HepG2 (cell line): Measurements from ENCODE around the gene GRIK4. TPM values are rescaled to one million over a fixed set of nuclear protein-coding genes. Genes with fewer than 3 reads are reported as not detected.
A peak's percentile ranks its signal among the peaks of the same experiment; 100 is the strongest.

ENCODE experiments used
- ATF4 ChIP-seq, 2 experiments: fragments of 450-650 bp in 1 of 2; sonication (generic) in 1 of 2; formaldehyde crosslinking; IDR thresholded peaks; 2 replicates each; pipeline versions ENCODE4 v1.5.0 to v1.8.0; 2020 to 2022; ENCODE audit warnings: mild to moderate bottlenecking in 1 of 2, missing genetic modification reagents in 1 of 2
- CC2D1A ChIP-seq: sonication (generic); formaldehyde crosslinking; IDR thresholded peaks from 2 replicates; pipeline ENCODE4 v1.8.1; 2023; ENCODE audit warnings: mild to moderate bottlenecking, missing genetic modification reagents
- GLI4 ChIP-seq: sonication (generic); formaldehyde crosslinking; IDR thresholded peaks from 2 replicates; pipeline ENCODE4 v1.5.1; 2020; ENCODE audit warnings: missing genetic modification reagents, mild to moderate bottlenecking, moderate library complexity, borderline replicate concordance
- KDM1A ChIP-seq: IDR thresholded peaks from 2 replicates; pipeline ENCODE4 v1.6.1; 2016; ENCODE audit warnings: missing compliant biosample characterization
- MAX ChIP-seq: IDR thresholded peaks from 2 replicates; pipeline ENCODE4 v1.6.1; 2012; ENCODE audit warnings: inconsistent platforms
- MYC ChIP-seq: sonication (generic); formaldehyde crosslinking; IDR thresholded peaks from 2 replicates; pipeline ENCODE4 v1.9.0; 2021; ENCODE audit warnings: missing genetic modification reagents, borderline replicate concordance
- MYNN ChIP-seq: sonication (generic); formaldehyde crosslinking; IDR thresholded peaks from 2 replicates; pipeline ENCODE4 v1.4.0; 2020; ENCODE audit warnings: mild to moderate bottlenecking, low read depth, missing genetic modification reagents
- NKX3-1 ChIP-seq: sonication (generic); formaldehyde crosslinking; IDR thresholded peaks from 2 replicates; pipeline ENCODE4 v1.5.0; 2020; ENCODE audit warnings: missing genetic modification reagents
- PRDM4 ChIP-seq: sonication (generic); formaldehyde crosslinking; IDR thresholded peaks from 2 replicates; pipeline ENCODE4 v1.9.0; 2021; ENCODE audit warnings: missing genetic modification reagents, borderline replicate concordance
- RARG ChIP-seq: sonication (generic); formaldehyde crosslinking; IDR thresholded peaks from 2 replicates; pipeline ENCODE4 v1.4.0; 2020; ENCODE audit warnings: low read depth, mild to moderate bottlenecking, missing genetic modification reagents
- SIX4 ChIP-seq: sonication (generic); formaldehyde crosslinking; IDR thresholded peaks from 2 replicates; pipeline ENCODE4 v1.4.0; 2020; ENCODE audit warnings: missing genetic modification reagents
- ZNF367 ChIP-seq: sonication (generic); formaldehyde crosslinking; IDR thresholded peaks from 2 replicates; pipeline ENCODE4 v1.4.0; 2020; ENCODE audit warnings: missing genetic modification reagents, borderline replicate concordance
- ZNF431 ChIP-seq: sonication (generic); formaldehyde crosslinking; IDR thresholded peaks from 2 replicates; pipeline ENCODE4 v1.9.0; 2022; ENCODE audit warnings: missing genetic modification reagents, low read depth, mild to moderate bottlenecking, borderline replicate concordance
- ZNF562 ChIP-seq: sonication (generic); formaldehyde crosslinking; IDR thresholded peaks from 2 replicates; pipeline ENCODE4 v1.8.0; 2022; ENCODE audit warnings: missing genetic modification reagents, borderline replicate concordance
- ZNF687 ChIP-seq: sonication (generic); formaldehyde crosslinking; IDR thresholded peaks from 2 replicates; pipeline ENCODE4 v1.5.1; 2020; ENCODE audit warnings: mild to moderate bottlenecking, missing genetic modification reagents, moderate library complexity
- polyA plus RNA-seq, 8 experiments: library from polyadenylated mRNA; depleted of rRNA in 3 of 8; stranded (reverse) in 7 of 8; unstranded in 1 of 8; fragments of >200 nt; fragmentation: Illumina TruSeq in 4 of 8; extraction: Trizol in 4 of 8; gene quantifications; 2 replicates each; pipeline versions ENCODE4 v1.2.1 to v1.2.3, GENCODE V29; 2011 to 2016; ENCODE audit warnings: low read depth in 4 of 8, missing spikeins in 1 of 8, mixed read lengths in 1 of 8; ENCODE audit not compliant: insufficient read depth in 1 of 8
- total RNA-seq, 5 experiments: library from RNA; depleted of rRNA; stranded (reverse); fragments of >200 nt; fragmentation: Illumina TruSeq; extraction: Trizol; gene quantifications; 2 replicates each; pipeline ENCODE4 v1.2.3, GENCODE V29; 2016; ENCODE audit warnings: low read depth in 1 of 5
- TF ChIP-seq, protein P1 (sequence below): conservative IDR thresholded peaks from 2 replicates; pipeline ENCODE4 v1.6.1; 2018; ENCODE audit warnings: missing genetic modification reagents
- TF ChIP-seq, protein P2 (sequence below): sonication (generic); formaldehyde crosslinking; IDR thresholded peaks from 2 replicates; pipeline ENCODE4 v1.4.0; 2020; ENCODE audit warnings: missing genetic modification reagents, borderline replicate concordance

The GRIK4 gene
- total and polyA plus RNA-seq, 2 of the 13 experiments (the other 11 are each of a cell fraction or from before 2014, with no cell fraction given) = 0.04 to 0.07 TPM

- TF ChIP-seq ZNF562 (no peak), NKX3-1 (no peak), ZNF687 (CRISPR knock-in tag) (peak; percentile 37; the same call in 1 of the 2 replicates), RARG (CRISPR knock-in tag) (no peak), ZNF367 (CRISPR knock-in tag) (no peak), GLI4 (CRISPR knock-in tag) (no peak), ZNF431 (no peak), KDM1A (CRISPR knock-in tag) (no peak), MYC (CRISPR knock-in tag) (peak; percentile 37; the same call in 1 of the 2 replicates), ATF4 (CRISPR knock-in tag; IDR thresholded peaks at IDR 0.05) (peak in 1 of 2 experiments; percentile 93; a peak in 2 of 4 replicates), MAX (peak; percentile 57), PRDM4 (no peak), MYNN (CRISPR knock-in tag) (no peak), CC2D1A (CRISPR knock-in tag) (no peak), SIX4 (CRISPR knock-in tag) (no peak)
- TF ChIP-seq, protein P1, sequence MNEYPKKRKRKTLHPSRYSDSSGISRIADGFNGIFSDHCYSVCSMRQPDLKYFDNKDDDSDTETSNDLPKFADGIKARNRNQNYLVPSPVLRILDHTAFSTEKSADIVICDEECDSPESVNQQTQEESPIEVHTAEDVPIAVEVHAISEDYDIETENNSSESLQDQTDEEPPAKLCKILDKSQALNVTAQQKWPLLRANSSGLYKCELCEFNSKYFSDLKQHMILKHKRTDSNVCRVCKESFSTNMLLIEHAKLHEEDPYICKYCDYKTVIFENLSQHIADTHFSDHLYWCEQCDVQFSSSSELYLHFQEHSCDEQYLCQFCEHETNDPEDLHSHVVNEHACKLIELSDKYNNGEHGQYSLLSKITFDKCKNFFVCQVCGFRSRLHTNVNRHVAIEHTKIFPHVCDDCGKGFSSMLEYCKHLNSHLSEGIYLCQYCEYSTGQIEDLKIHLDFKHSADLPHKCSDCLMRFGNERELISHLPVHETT (CRISPR knock-in tag) = no peak
- TF ChIP-seq, protein P2, sequence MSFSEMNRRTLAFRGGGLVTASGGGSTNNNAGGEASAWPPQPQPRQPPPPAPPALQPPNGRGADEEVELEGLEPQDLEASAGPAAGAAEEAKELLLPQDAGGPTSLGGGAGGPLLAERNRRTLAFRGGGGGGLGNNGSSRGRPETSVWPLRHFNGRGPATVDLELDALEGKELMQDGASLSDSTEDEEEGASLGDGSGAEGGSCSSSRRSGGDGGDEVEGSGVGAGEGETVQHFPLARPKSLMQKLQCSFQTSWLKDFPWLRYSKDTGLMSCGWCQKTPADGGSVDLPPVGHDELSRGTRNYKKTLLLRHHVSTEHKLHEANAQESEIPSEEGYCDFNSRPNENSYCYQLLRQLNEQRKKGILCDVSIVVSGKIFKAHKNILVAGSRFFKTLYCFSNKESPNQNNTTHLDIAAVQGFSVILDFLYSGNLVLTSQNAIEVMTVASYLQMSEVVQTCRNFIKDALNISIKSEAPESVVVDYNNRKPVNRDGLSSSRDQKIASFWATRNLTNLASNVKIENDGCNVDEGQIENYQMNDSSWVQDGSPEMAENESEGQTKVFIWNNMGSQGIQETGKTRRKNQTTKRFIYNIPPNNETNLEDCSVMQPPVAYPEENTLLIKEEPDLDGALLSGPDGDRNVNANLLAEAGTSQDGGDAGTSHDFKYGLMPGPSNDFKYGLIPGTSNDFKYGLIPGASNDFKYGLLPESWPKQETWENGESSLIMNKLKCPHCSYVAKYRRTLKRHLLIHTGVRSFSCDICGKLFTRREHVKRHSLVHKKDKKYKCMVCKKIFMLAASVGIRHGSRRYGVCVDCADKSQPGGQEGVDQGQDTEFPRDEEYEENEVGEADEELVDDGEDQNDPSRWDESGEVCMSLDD (CRISPR knock-in tag) = no peak
Measured at GRCh38 chr11:120540744-120541465, 29.4 kb downstream of the GRIK4 start (continued).
